HepG2 (cell line): ENCODE measurements around the gene HID1. TPM values are rescaled to one million over a fixed set of nuclear protein-coding genes. Genes with fewer than 3 reads are reported as not detected.
A peak's percentile ranks its signal among the peaks of the same experiment; 100 is the strongest.

Experiments used
- ATAC-seq: fragments of 200-7000 bp; cut with Tn5 transposase; 3 replicates; pipeline ENCODE4 v1.9.1; 2020; ENCODE audit warnings: mild to moderate bottlenecking, moderate library complexity
- Bru-seq: library from RNA; stranded (reverse); fragments of 400-500 nt; gene quantifications from one replicate; lab custom pipeline; 2021; lab: Mats Ljungman, UMichigan
- BruChase-seq, 2 experiments: library from RNA; stranded (reverse); fragments of 400-500 nt; gene quantifications; one replicate each; lab custom pipeline; 2021; lab: Mats Ljungman, UMichigan
- BruUV-seq: library from RNA; stranded (reverse); fragments of 400-500 nt; replicated peaks from 2 replicates; lab custom pipeline; 2021; lab: Mats Ljungman, UMichigan
- CTCF ChIA-PET: fragments of 300-600 bp; formaldehyde crosslinking; extraction: SDS; loops from one replicate; lab custom pipeline; 2021; ENCODE audit warnings: low total read pairs, inconsistent platforms, low intra/inter-chr PET ratio; lab: Yijun Ruan, JAX
- POLR2A ChIA-PET: fragments of 350-600 bp; sonication (Branson Sonifier 250); formaldehyde crosslinking; loops from one replicate; lab custom pipeline; 2020; ENCODE audit warnings: antibody characterized with exemption, inconsistent platforms; lab: Yijun Ruan, JAX
- DNase-seq: peaks from one replicate; pipeline ENCODE4 v3.0.0-alpha.2; 2015; ENCODE audit warnings: low spot score
- FAIRE-seq: peaks from 3 replicates; lab custom pipeline; 2011; peaks lifted over from hg19 to GRCh38; lab: Jason Lieb, UNC
- H2AFZ ChIP-seq: one replicate; pipeline ENCODE4 v1.6.1; 2011; ENCODE audit warnings: low read length, inconsistent platforms
- H3K27ac ChIP-seq: fragments of 300-600 bp; 3 replicates; pipeline ENCODE4 v1.8.0; 2011; ENCODE audit warnings: mixed run types, mild to moderate bottlenecking, mixed read lengths, low read length, inconsistent platforms; ENCODE audit not compliant: insufficient read depth; ENCODE audit errors: extremely low read length
- H3K27me3 ChIP-seq, 2 experiments: fragments of 200-600 bp in 1 of 2; 2 replicates in 1 of 2; 3 replicates in 1 of 2; pipeline versions ENCODE4 v1.6.0 to v1.8.0; 2011; ENCODE audit warnings: low read length in 2 of 2, mild to moderate bottlenecking in 2 of 2, moderate library complexity in 2 of 2, inconsistent platforms in 1 of 2; ENCODE audit not compliant: insufficient read depth in 2 of 2, control insufficient read depth in 1 of 2
- H3K36me3 ChIP-seq, 2 experiments: fragments of 200-600 bp in 1 of 2; replicated peaks in 1 of 2; 2 replicates in 1 of 2; 3 replicates in 1 of 2; pipeline versions ENCODE4 v1.5.1 to v1.8.0; 2011; ENCODE audit warnings: low read length in 2 of 2, inconsistent platforms in 1 of 2; ENCODE audit not compliant: insufficient read depth in 2 of 2, control insufficient read depth in 1 of 2
- H3K4me1 ChIP-seq: 2 replicates; pipeline ENCODE4 v1.5.1; 2012; ENCODE audit warnings: low read length, inconsistent platforms; ENCODE audit not compliant: insufficient read depth
- H3K4me2 ChIP-seq: 2 replicates; pipeline ENCODE4 v1.6.0; 2011; ENCODE audit warnings: low read depth, low read length, inconsistent platforms
- H3K4me3 ChIP-seq, 3 experiments: fragments of 200-600 bp in 1 of 3; sonication (generic), shearing (Covaris generic) in 1 of 3; replicated peaks in 1 of 3; 2 replicates each; pipeline ENCODE4 v1.5.1; 2011 to 2016; ENCODE audit warnings: low read length in 3 of 3, inconsistent platforms in 2 of 3, low read depth in 2 of 3, mild to moderate bottlenecking in 2 of 3, control low read depth in 1 of 3, mixed read lengths in 1 of 3; ENCODE audit not compliant: insufficient read depth in 1 of 3
- H3K79me2 ChIP-seq: one replicate; pipeline ENCODE4 v1.6.1; 2011; ENCODE audit warnings: low read length, inconsistent platforms; ENCODE audit not compliant: insufficient read depth
- H3K9ac ChIP-seq: 2 replicates; pipeline ENCODE4 v1.6.0; 2011; ENCODE audit warnings: mild to moderate bottlenecking, low read depth, low read length, inconsistent platforms; ENCODE audit not compliant: insufficient read depth
- H3K9me3 ChIP-seq: 2 replicates; pipeline ENCODE4 v1.5.1; 2012; ENCODE audit warnings: mild to moderate bottlenecking, low read length
- H4K20me1 ChIP-seq: 2 replicates; pipeline ENCODE4 v1.6.0; 2011; ENCODE audit warnings: inconsistent platforms, mild to moderate bottlenecking, low read length, moderate library complexity; ENCODE audit not compliant: insufficient read depth
- AFF4 ChIP-seq: sonication (generic); formaldehyde crosslinking; IDR thresholded peaks from 2 replicates; pipeline ENCODE4 v1.4.0; 2020; ENCODE audit warnings: missing genetic modification reagents
- FOXA1 ChIP-seq, 2 experiments: fragments of 450-650 bp in 1 of 2; sonication (generic) in 1 of 2; formaldehyde crosslinking in 1 of 2; IDR thresholded peaks; 2 replicates each; pipeline versions ENCODE4 v1.4.0 to v1.6.1; 2016 to 2020; ENCODE audit warnings: missing genetic modification reagents in 1 of 2
- HCFC1 ChIP-seq: fragments of 150-350 bp; IDR thresholded peaks from 2 replicates; pipeline ENCODE4 v1.6.1; 2014; ENCODE audit warnings: low read depth, low read length
- MED8 ChIP-seq: sonication (generic); formaldehyde crosslinking; IDR thresholded peaks from 2 replicates; pipeline ENCODE4 v1.8.1; 2023; ENCODE audit warnings: mild to moderate bottlenecking, missing genetic modification reagents; ENCODE audit not compliant: insufficient replicate concordance
- MTA3 ChIP-seq: sonication (generic); formaldehyde crosslinking; IDR thresholded peaks from 2 replicates; pipeline ENCODE4 v1.4.0; 2020; ENCODE audit warnings: missing genetic modification reagents
- POGK ChIP-seq: sonication (generic); formaldehyde crosslinking; conservative IDR thresholded peaks from 2 replicates; pipeline ENCODE4 v1.8.0; 2022; ENCODE audit warnings: mild to moderate bottlenecking, moderate library complexity, missing genetic modification reagents
- SMAD9 ChIP-seq: sonication (generic); formaldehyde crosslinking; IDR thresholded peaks from 2 replicates; pipeline ENCODE4 v1.5.1; 2020; ENCODE audit warnings: mild to moderate bottlenecking, missing genetic modification reagents
- SMC3 ChIP-seq: IDR thresholded peaks from 2 replicates; pipeline ENCODE4 v1.6.1; 2011; ENCODE audit warnings: low read length, improper control_type of control experiment
- SRF ChIP-seq: IDR thresholded peaks from 2 replicates; pipeline ENCODE4 v1.6.1; 2011; ENCODE audit warnings: mild to moderate bottlenecking, low read depth, low read length, moderate library complexity
- ZNF235 ChIP-seq: sonication (generic); formaldehyde crosslinking; IDR thresholded peaks from 2 replicates; pipeline ENCODE4 v1.8.1; 2023; ENCODE audit warnings: mild to moderate bottlenecking, missing genetic modification reagents, borderline replicate concordance
- ZNF260 ChIP-seq: sonication (generic); formaldehyde crosslinking; IDR thresholded peaks from 2 replicates; pipeline ENCODE4 v1.4.0; 2020; ENCODE audit warnings: missing genetic modification reagents, low read depth, mild to moderate bottlenecking, borderline replicate concordance
- ZNF33B ChIP-seq: sonication (generic); formaldehyde crosslinking; IDR thresholded peaks from 2 replicates; pipeline ENCODE4 v1.5.1; 2020; ENCODE audit warnings: mild to moderate bottlenecking, missing genetic modification reagents
- WGBS: methylation state at CpG from one replicate; pipeline ENCODE4 v1.1.6; 2017; ENCODE audit warnings: low lambda C conversion rate; 5-methylcytosine and 5-hydroxymethylcytosine counted together
- in situ Hi-C: cut with HindIII; loops from 2 replicates; pipeline ENCODE4 v1.10.0; 2017; ENCODE audit warnings: low pct_unique_long_range_greater_than_20kb; ENCODE audit not compliant: extremely low pct_ligation_motif_present
- intact Hi-C: fragments of 100-400 bp; cut with micrococcal nuclease; formaldehyde crosslinking; loops from one replicate; pipeline ENCODE4 v1.10.0; 2022; ENCODE audit not compliant: unreplicated experiment
- long read RNA-seq, 2 experiments: library from RNA in 1 of 2; library from polyadenylated mRNA in 1 of 2; stranded (forward) in 1 of 2; unstranded in 1 of 2; transcript quantifications; one replicate each; pipeline ENCODE4 v2.0.0, GENCODE V29; 2019 to 2022
- polyA minus RNA-seq, 3 experiments: library from RNA; depleted of rRNA, polyadenylated mRNA; stranded (reverse); fragments of >200 nt; gene quantifications; 2 replicates each; pipeline ENCODE4 v1.2.3, GENCODE V29; 2011; ENCODE audit warnings: low replicate concordance in 1 of 3
- polyA plus RNA-seq, 8 experiments: library from polyadenylated mRNA; depleted of rRNA in 3 of 8; stranded (reverse) in 7 of 8; unstranded in 1 of 8; fragments of >200 nt; fragmentation: Illumina TruSeq in 4 of 8; extraction: Trizol in 4 of 8; gene quantifications; 2 replicates each; pipeline versions ENCODE4 v1.2.1 to v1.2.3, GENCODE V29; 2011 to 2016; ENCODE audit warnings: low read depth in 4 of 8, missing spikeins in 1 of 8, mixed read lengths in 1 of 8; ENCODE audit not compliant: insufficient read depth in 1 of 8
- total RNA-seq, 5 experiments: library from RNA; depleted of rRNA; stranded (reverse); fragments of >200 nt; fragmentation: Illumina TruSeq; extraction: Trizol; gene quantifications; 2 replicates each; pipeline ENCODE4 v1.2.3, GENCODE V29; 2016; ENCODE audit warnings: low read depth in 1 of 5

Gene HID1
- total RNA-seq (2016; rRNA removed; fragmentation: Illumina TruSeq; extraction: Trizol), result 1.7 and 2.1 TPM in 2 replicates
- total RNA-seq (2016; cell fraction: cytosol; rRNA removed; fragmentation: Illumina TruSeq; extraction: Trizol; ENCODE audit: low read depth), result 0.53 TPM in 1 of 2 replicates, not detected in the other
- total RNA-seq (2016; cell fraction: insoluble cytoplasmic fraction; rRNA removed; fragmentation: Illumina TruSeq; extraction: Trizol), result 1.7 and 2.0 TPM in 2 replicates
- 0.48 and 1.1 TPM in 2 replicates for total RNA-seq (2016; cell fraction: membrane; rRNA removed; fragmentation: Illumina TruSeq; extraction: Trizol)
- total RNA-seq (2016; cell fraction: nucleus; rRNA removed; fragmentation: Illumina TruSeq; extraction: Trizol), result 1.4 and 3.5 TPM in 2 replicates
- polyA plus RNA-seq (2011; rRNA removed), result 10.6 and 17.1 TPM in 2 replicates
- 3.8 and 4.4 TPM in 2 replicates for polyA plus RNA-seq (2011; cell fraction: cytosol; rRNA removed)
- polyA plus RNA-seq (2011; cell fraction: nucleus; rRNA removed), result 65.2 and 76.6 TPM in 2 replicates
- 6.0 and 18.4 TPM in 2 replicates for polyA plus RNA-seq (2012)
- 0.52 and 0.83 TPM in 2 replicates for polyA plus RNA-seq (2016; cell fraction: cytosol; fragmentation: Illumina TruSeq; extraction: Trizol; ENCODE audit: low read depth)
- 2.4 and 3.5 TPM in 2 replicates for polyA plus RNA-seq (2016; cell fraction: insoluble cytoplasmic fraction; fragmentation: Illumina TruSeq; extraction: Trizol; ENCODE audit: low read depth)
- 1.6 and 1.8 TPM in 2 replicates for polyA plus RNA-seq (2016; cell fraction: membrane; fragmentation: Illumina TruSeq; extraction: Trizol; ENCODE audit: low read depth)
- polyA plus RNA-seq (2016; cell fraction: nucleus; fragmentation: Illumina TruSeq; extraction: Trizol; ENCODE audit: insufficient read depth, low read depth), result 6.5 and 7.2 TPM in 2 replicates
- 0.19 and 15.2 TPM in 2 replicates for polyA minus RNA-seq (2011; rRNA and poly(A)+ RNA removed; ENCODE audit: low replicate concordance)
- 2.5 and 3.1 TPM in 2 replicates for polyA minus RNA-seq (2011; cell fraction: cytosol; rRNA and poly(A)+ RNA removed)
- 8.4 and 9.3 TPM in 2 replicates for polyA minus RNA-seq (2011; cell fraction: nucleus; rRNA and poly(A)+ RNA removed)
- percentile 38 among the genes with signal in this experiment for Bru-seq, nascent RNA
- percentile 50 among the genes with signal in this experiment for BruChase-seq, experiment 1, labeled RNA remaining after a 6-hour chase
- BruChase-seq, experiment 2, labeled RNA remaining after a 2-hour chase, result percentile 40 among the genes with signal in this experiment
- long read RNA-seq, experiment 1, partial matches to known transcripts, result 3 of 6 reads
- long read RNA-seq, experiment 1, other reads (novel, unspliced or antisense), result 1 of 6 reads
- long read RNA-seq, experiment 2, partial matches to known transcripts, result 21 of 48 reads
- long read RNA-seq, experiment 2, other reads (novel, unspliced or antisense), result 20 of 48 reads

GRCh38 chr17:74972107-74972972, at the start of gene HID1:
Gene HID1 (minus strand): TSS chr17:74972759. CDS start chr17:74972656, 103 bp downstream.
- 0% methylated on average over 22 of the region's 95 CpGs for WGBS
- Histone ChIP-seq H3K36me3 (no peaks in the 10 kb centered on the region), H3K27ac (no peak within 1 kb of the TSS), H3K4me1 (peaks cover 54% of the 10 kb centered on the region), H3K27me3 (peaks cover 5 to 50% of the 10 kb centered on the region in 2 experiments; a peak in 4 of 5 replicates), H3K79me2 (no peaks in the 10 kb centered on the region), H3K4me3 (peak within 1 kb of the TSS; percentile 67 to 83 (median 70)), H3K4me2 (peak within 1 kb of the TSS; percentile 87), H4K20me1 (no peaks in the 10 kb centered on the region), H3K9ac (peak within 1 kb of the TSS; percentile 40; the same call in 1 of the 2 replicates), H3K9me3 (no peaks in the 10 kb centered on the region), H2AFZ (no peak within 1 kb of the TSS)
- ATAC-seq (peak; percentile 90), FAIRE-seq (no peak), DNase-seq (peak; percentile 73)
- intact Hi-C loops (no loop called here), in situ Hi-C loops (no loop called here)
- CTCF ChIA-PET, result no interaction called here
- no TSS peak for BruUV-seq
- POLR2A ChIA-PET, result interaction anchor here (0.7 to 4.7 kb wide), 16 partner anchors 11 to 540 kb away, joined by 3 to 65 read pairs (median 6); partner anchors contain the start of genes ATP5PD, CDR2L, FDXR and GGA3
- TF ChIP-seq SMC3 (no peak), FOXA1 (IDR thresholded peaks at IDR 0.05) (peak; percentile 46; the same call in 1 of the 2 replicates), FOXA1 (CRISPR knock-in tag; IDR thresholded peaks at IDR 0.05) (peak; percentile 98), AFF4 (CRISPR knock-in tag) (no peak), SRF (no peak), HCFC1 (no peak), POGK (CRISPR knock-in tag) (no peak), SMAD9 (CRISPR knock-in tag) (no peak), ZNF33B (CRISPR knock-in tag) (no peak), MED8 (CRISPR knock-in tag) (no peak), MTA3 (CRISPR knock-in tag) (no peak), ZNF235 (CRISPR knock-in tag) (peak; percentile 55; the same call in 1 of the 2 replicates), ZNF260 (CRISPR knock-in tag) (no peak)
